ENCODE results near the gene PRMT9.
A peak's percentile ranks its signal among the peaks of the same experiment; 100 is the strongest.

PRMT9 gene

GRCh38 chr4:147625733-147626132 is 58.2 kb downstream of the PRMT9 start:
- TF ChIP-seq, protein P1, sequence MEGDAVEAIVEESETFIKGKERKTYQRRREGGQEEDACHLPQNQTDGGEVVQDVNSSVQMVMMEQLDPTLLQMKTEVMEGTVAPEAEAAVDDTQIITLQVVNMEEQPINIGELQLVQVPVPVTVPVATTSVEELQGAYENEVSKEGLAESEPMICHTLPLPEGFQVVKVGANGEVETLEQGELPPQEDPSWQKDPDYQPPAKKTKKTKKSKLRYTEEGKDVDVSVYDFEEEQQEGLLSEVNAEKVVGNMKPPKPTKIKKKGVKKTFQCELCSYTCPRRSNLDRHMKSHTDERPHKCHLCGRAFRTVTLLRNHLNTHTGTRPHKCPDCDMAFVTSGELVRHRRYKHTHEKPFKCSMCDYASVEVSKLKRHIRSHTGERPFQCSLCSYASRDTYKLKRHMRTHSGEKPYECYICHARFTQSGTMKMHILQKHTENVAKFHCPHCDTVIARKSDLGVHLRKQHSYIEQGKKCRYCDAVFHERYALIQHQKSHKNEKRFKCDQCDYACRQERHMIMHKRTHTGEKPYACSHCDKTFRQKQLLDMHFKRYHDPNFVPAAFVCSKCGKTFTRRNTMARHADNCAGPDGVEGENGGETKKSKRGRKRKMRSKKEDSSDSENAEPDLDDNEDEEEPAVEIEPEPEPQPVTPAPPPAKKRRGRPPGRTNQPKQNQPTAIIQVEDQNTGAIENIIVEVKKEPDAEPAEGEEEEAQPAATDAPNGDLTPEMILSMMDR (IDR thresholded peaks at IDR 0.05; ENCODE audit: low read depth, low read length, missing control alignments): no peak

GRCh38 chr4:147620315-147620714 is 63.6 kb downstream of the PRMT9 start:
- DNase-seq (ENCODE audit: low read depth): no peak
- TF ChIP-seq, protein P1 (IDR thresholded peaks at IDR 0.05; ENCODE audit: low read depth, low read length, missing control alignments): no peak
- H3K4me3 ChIP-seq (ENCODE audit: low read depth, low read length): no peak overlapping the region

More at GRCh38 chr4:147625733-147626132, 58.2 kb downstream of the PRMT9 start:
- no peak for DNase-seq (ENCODE audit: low read depth)
- no peak overlapping the region for H3K4me3 ChIP-seq (ENCODE audit: low read depth, low read length)

GRCh38 chr4:147617841-147618691 is 65.9 kb downstream of the PRMT9 start:
- DNase-seq (ENCODE audit: low read depth): no peak
- peak overlapping the region; percentile 70 for H3K4me3 ChIP-seq (ENCODE audit: low read depth, low read length)
- TF ChIP-seq, protein P1 (IDR thresholded peaks at IDR 0.05; ENCODE audit: low read depth, low read length, missing control alignments): no peak

GRCh38 chr4:147617173-147617840 is 66.7 kb downstream of the PRMT9 start, which contains the start of gene TMEM184C:
Gene TMEM184C, plus strand, starts transcription at chr4:147617397. Its CDS starts 560 bp downstream, at chr4:147617957.
- H3K4me3 ChIP-seq (ENCODE audit: low read depth, low read length): peak within 1 kb of the TSS; percentile 70
- peak; percentile 92 for DNase-seq (ENCODE audit: low read depth)
- TF ChIP-seq, protein P1 (IDR thresholded peaks at IDR 0.05; ENCODE audit: low read depth, low read length, missing control alignments): no peak

DNA sequence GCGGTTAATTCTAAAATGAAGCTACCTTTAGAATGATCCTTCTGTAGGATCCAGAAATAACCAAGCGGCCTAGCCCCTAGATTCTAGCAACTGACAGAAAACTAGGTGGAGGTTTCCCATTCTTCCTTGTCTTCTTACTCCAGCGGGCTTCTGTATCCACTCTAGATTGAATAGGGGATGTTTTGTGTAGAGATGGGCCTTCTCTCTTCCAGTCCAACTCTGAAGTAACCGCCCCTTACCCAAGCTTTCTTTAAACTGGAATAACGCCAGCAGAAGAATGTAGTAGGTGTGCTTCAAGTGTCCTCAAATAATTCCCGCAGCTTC is 67.2 kb downstream of the PRMT9 start:
- TF ChIP-seq, protein P1 (IDR thresholded peaks at IDR 0.05; ENCODE audit: low read depth, low read length, missing control alignments): no peak

GRCh38 chr4:147610686-147611085 is 73.3 kb downstream of the PRMT9 start:
- TF ChIP-seq, protein P1 (IDR thresholded peaks at IDR 0.05; ENCODE audit: low read depth, low read length, missing control alignments): no peak
- no peak for DNase-seq (ENCODE audit: low read depth)
- no peak overlapping the region for H3K4me3 ChIP-seq (ENCODE audit: low read depth, low read length)

More for the DNA sequence above, 67.2 kb downstream of the PRMT9 start:
- DNase-seq (ENCODE audit: low read depth): no peak
- H3K4me3 ChIP-seq (ENCODE audit: low read depth, low read length): peak overlapping the region; percentile 70

Data from GM12864 (cell line).